LNCAP (cell line): ENCODE measurements around the gene CDK5RAP2.

Experiments used
- CTCF ChIP-seq: fragments of 450-650 bp; IDR thresholded peaks from 2 replicates; pipeline ENCODE4 v1.5.1; 2017; ENCODE audit warnings: mild to moderate bottlenecking

CDK5RAP2 gene

GRCh38 chr9:120394058-120394669 lies 185.8 kb downstream of the CDK5RAP2 start:
- no peak for TF ChIP-seq CTCF

- TF ChIP-seq CTCF = no peak
These were observed 186.4 kb downstream of the CDK5RAP2 start for GRCh38 chr9:120393386-120394057.

GRCh38 chr9:120392711-120393110 lies 187.3 kb downstream of the CDK5RAP2 start:
- no peak for TF ChIP-seq CTCF

GRCh38 chr9:120392245-120392644 lies 187.7 kb downstream of the CDK5RAP2 start:
- no peak for TF ChIP-seq CTCF

GRCh38 chr9:120391691-120392090 lies 188.3 kb downstream of the CDK5RAP2 start:
- no peak for TF ChIP-seq CTCF

- TF ChIP-seq CTCF = no peak
These were observed 189.3 kb downstream of the CDK5RAP2 start for GRCh38 chr9:120390637-120391190.

GRCh38 chr9:120389867-120390266 lies 190.1 kb downstream of the CDK5RAP2 start:
- TF ChIP-seq CTCF = no peak
